NCI-H82 treated with DMSO at 0.1 percent for 48 hours (cell line): Measurements from ENCODE around the gene RPS6KC1.
"Not testable (repeated sequence)": the region's sequence is repeated elsewhere in the genome, so short reads cannot be mapped to it uniquely, and the experiment has no call there.

Source experiments
- DNase-seq: peaks from one replicate; lab custom pipeline; 2025; ENCODE audit not compliant: unreplicated experiment; lab: John Stamatoyannopoulos, UW

RPS6KC1 gene

DNA sequence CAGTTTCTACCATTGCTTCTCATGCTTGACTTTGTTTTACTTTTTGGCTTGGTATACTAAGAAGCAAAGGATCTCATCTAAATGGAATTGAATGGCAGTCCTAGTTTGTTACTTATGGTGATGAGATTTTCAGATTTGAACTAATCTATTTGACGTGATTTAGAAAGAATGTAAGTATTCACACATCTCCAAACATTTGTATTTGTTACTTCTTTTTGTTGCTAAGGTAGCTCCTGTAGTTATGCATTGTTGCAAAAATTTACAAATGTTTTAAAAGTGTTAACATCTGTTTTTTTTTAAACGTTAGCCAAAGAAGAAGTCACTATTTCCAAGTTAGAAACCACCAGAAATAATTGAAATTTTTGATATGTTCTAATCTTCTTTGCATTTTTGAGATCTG is 222.5 kb downstream of the RPS6KC1 start:
- no peak for DNase-seq

DNA sequence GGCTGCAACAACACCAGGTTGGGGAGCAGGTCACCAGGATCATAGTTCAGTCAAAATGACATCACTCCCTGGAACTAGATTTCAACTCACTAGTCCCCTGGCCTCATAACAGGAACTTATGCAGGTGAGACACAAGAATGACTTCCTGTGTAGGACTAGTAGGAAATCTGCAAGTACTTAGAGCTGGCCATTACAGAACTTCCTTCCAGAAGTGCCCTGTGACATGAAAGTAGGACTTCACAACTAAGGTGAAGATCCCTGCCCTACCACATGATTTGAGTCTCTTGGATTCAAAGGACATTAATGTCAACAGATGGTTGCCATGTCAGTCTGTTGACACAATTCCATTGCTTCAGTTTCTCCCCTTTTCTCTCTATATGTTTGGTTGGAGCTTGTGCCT is 223.1 kb downstream of the RPS6KC1 start:
- no peak for DNase-seq

DNA sequence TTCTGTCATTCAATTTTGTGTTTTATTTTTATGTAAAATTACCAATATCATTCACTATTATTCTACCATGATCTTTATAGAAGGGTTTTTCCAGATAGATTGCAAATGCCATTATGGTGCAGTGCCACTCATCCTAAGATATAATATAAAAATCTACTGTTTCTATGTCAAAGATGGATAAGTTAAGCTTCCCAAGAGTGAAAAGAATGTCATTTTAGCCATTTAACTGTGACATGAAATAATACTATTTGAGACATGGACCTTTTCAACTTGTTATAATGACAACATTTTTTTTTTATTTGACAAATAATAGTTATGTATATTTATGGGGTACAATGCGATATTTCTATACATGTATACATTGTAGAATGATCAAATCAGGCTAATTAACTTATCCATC is 224.3 kb downstream of the RPS6KC1 start:
- no peak for DNase-seq

DNA sequence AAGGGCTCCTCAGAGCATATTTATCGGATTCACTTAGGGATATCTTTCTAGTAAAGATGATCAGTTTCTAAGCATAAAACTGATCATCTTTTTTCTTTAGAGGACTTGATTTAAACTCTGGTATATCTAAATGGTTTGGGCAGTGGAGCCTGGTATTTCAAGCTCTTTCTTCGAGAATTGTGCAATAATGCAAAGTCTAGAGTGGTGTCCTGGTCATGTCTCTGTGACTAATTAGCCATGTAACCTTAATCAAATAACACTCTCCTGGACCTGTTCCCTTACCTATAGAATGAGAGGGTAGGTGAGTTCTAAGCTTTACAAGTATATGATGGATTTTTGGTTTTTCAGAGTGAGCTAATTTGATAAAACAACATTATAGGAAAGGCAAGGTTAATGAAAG is 225.2 kb downstream of the RPS6KC1 start:
- DNase-seq, result no peak

DNA sequence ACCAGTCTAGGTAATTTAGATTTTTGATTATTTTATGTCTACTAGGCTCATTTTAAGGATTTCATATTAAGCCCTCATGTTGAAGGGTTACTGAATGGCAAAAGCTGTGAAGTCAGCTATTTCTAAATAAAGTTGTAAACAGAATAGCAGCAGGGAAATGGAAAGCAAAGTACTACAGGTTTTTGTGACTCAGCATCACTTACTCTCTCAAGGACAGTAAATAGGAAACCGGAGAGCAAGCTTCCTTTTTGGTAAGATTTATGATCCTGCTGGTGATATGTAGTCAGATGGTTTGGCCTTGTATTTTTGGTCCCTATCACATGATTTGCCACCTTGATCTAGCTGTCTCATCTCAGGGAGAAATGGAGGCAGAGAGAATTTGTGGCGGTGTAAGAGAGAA is 226.0 kb downstream of the RPS6KC1 start:
- DNase-seq, result no peak

DNA sequence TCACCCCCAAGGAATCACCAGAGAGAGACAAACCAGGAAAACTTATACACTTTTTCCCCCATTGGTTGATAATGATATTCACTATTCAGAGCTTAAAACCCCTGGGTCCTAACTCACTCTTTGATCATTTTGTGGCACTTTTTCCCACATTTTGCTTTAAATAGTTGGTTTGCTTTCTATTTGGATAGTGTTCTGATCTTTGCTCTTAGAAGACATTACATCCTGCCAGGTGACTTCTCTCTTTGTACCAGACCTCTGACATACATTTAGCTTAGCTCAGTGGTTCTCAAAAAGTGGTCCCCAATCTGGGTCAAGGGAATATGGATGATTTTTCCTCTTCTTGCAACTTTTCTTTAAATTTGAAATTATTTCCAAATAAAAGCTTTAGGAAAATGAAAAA is 228.4 kb downstream of the RPS6KC1 start:
- DNase-seq, result no peak

DNA sequence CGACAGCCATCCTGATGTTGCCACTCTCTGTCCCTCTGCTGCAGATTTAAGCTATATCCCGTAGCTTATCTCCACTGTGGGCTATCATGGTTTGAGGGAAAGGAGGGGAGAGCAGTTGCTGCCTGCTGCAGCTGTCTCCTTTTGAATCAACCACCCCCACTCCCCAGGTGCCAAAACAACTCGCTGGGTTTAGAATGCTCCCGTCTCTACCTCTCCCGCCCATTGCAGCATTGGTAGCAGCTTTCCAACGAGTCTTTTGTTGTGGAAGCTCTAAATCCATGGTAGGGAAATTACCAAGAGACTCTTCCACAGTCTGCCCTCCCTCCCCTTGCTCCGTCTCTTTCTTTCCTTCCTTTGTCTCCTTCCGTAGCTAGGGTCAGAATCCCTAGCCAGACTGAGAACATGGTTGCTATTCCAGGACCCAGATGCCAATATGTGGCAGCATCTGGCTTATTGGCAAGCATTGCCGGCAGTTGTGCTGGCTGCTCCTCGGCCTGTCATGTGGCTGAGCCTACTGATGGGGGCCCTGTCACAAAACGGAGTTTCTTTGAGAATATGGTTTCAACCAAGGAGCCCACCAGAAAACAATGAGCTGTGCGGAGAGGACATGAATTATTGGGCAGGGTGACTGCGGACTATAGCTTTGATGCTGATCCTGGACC is 230.7 kb downstream of the RPS6KC1 start:
- no peak for DNase-seq

DNA sequence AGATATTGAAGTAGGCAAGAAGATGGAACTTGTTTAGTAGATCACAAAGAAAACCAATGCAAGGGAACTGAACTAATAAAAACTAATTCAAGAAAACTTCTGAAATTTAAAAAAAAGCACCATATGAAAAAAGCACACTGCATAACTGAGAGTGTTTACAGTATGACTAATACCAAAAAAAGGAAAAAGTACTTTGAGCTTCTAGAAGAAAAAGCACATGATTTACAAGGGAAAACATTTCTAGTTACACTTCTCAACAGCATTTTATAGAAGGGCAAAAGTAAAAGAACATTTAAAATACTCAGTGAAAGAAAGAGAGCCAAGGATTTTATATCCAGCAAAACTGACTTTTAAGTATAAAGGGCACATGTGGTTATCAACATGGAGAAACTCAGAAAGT is 233.6 kb downstream of the RPS6KC1 start:
- no peak for DNase-seq

DNA sequence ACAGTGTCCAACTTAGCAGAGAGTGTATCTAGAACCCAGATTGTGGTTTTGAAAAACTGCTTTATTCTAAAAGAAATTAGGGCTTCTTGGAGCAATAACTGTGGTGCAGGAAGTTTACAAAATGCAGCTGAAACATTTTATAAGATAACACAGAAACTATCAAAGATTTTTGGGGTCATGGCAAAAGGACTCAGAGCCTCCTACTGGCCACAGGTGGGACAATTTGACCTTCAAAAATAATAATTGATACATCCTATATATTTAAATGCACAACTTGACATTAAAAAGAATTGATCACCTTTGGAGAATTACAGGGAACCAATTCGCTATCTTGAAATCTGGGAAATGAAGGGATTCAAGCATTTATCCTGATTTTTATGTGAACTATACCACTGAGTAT is 235.2 kb downstream of the RPS6KC1 start:
- no peak for DNase-seq

DNA sequence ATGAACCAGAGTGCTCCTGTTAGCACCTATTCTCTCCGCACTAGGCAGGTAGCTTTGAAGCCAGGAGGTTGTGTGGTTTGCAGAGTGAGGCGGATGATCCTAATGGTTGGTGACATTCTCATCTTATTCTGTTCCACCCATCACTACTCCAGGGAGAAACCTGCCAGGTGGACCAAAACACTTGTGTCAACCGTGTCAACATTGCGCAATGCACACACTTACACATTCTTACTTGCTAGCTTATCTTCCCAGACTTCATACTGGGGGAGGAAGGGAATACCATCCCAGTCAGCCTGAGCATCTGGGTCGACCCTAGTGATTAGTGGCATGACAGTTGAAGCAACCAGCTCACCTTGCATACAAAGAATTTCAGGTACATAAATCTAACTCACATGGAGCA is 236.9 kb downstream of the RPS6KC1 start:
- DNase-seq, result no peak

DNA sequence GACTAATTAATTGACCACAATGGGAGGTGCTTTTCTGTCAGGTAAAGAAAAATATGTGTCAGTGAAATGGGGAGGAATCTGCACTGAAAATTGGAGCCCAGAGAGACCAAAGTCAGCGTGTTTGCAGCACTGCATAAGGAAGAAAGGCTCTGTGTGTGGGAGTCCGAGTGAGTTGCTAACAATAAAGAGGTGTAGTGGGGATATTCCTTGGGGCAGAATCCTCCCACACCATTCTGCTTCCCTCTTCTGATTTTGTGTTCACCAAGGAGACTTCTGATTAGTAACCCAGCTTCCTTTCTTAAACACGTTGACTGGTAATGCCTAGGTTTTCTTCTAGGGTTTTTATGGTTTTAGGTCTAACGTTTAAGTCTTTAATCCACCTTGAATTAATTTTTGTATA is 240.5 kb downstream of the RPS6KC1 start:
- DNase-seq, result no peak

DNA sequence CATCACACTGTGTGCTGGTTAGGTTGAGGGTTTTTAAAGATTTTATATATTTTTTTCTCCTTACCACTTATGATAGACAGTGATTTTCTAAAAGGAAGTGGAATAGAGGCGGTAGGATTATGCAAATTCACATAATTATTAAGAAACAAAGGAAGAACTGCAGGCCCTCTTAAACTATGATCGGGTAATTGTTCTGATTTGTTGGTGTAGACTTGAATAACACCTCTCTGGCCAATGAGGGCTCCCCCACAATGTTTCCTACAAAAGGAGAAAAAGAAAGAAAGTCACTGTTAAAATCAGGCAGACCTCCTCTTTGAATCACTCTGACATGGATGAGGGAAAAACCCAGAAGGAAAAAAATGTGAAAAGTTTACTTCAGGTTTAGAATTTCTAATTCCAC is 241.6 kb downstream of the RPS6KC1 start:
- no peak for DNase-seq

DNA sequence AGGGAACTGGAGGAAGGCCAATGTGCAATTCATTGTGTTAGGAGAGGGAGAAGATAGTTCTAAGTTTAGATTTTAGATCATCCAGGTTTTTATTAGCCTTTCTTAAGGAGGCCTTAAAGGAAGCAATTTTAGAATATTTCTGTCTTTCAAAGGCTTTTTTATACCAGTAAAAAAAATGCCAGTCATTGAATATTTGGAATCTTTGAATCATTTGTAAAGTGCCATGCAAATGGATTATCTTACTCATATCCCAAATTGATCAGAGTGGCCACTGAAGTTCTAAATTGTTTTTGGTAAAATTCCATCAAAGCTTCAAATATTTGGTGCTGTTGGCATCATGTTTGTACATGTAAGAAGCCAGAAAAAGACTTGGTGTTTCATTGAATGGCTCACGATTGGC is 244.8 kb downstream of the RPS6KC1 start:
- no peak for DNase-seq

DNA sequence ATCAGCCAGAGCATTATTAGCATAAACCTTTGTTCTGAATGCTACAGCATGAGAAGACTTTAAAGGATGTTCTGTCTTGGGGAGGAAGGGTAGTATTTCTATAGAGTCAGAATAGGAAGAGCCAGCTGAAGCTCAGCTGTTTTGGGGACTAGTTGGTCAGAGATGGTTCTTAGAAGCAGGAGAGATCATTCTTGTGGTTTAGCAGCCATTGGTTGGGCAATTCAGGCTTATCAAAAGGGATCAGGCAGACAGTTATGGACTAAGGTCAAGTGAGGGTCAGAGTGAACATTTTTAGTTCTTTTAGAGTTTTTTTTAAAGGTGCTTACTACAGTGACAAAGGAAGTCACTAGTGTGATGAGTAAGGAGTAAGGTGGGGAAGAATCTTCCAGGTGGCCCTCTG is 245.5 kb downstream of the RPS6KC1 start:
- DNase-seq, result no peak

DNA sequence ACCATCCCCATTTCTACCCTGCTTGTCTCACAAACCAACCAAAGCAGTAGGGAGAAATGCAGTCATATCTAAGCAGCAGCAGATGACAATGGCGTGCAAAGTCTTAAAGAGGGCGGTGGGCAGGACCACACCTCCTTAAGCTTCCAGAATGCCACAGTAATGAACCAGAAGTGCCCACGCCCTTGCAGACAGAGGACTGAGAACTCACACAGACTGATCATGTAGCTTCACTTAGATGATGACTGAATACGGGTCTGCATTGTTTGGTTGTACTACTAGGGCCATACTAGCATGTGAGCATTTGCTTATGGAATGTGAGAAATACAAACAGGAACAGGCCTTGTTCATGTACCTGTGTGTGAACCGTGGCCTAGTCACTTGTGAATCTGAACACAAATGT is 246.0 kb downstream of the RPS6KC1 start:
- no peak for DNase-seq

DNA sequence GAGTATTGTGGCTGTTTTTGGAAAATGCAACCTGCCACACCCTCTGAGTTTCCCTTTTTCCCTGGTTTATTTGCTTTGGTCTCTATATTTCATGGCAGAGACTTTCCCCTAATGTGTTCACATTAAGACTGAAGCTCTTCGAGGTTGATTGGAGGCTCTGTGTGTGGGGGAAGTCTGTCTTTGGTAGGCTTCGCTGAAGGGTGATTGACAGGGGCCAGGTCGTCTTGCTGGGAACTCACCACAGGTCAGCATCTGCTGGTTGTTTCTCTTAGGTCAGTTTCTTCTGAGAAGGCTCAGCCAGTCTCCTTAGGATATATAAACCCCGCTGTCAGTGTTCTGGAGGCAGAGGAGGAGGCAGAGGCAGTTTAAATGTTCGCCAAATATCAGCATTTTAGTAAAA is 249.4 kb downstream of the RPS6KC1 start:
- DNase-seq, result no peak

DNA sequence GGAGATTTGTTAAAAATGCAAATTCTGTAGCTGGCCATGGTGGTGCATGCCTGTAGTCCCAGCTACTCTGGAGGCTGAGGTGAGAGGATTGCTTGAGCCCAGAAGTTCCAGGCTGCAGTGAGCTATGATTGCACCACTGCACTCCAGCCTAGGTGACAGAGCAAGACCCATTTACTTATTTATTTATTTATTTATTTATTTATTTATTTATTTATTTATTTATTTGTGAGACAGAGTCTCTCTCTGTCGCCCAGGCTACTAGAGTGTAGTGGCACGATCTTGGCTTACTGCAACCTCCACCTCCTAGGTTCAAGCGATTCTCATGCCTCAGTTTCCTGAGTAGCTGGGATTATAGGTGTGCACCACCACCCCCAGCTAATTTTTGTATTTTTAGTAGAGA is 250.5 kb downstream of the RPS6KC1 start:
- not testable (repeated sequence) for DNase-seq

DNA sequence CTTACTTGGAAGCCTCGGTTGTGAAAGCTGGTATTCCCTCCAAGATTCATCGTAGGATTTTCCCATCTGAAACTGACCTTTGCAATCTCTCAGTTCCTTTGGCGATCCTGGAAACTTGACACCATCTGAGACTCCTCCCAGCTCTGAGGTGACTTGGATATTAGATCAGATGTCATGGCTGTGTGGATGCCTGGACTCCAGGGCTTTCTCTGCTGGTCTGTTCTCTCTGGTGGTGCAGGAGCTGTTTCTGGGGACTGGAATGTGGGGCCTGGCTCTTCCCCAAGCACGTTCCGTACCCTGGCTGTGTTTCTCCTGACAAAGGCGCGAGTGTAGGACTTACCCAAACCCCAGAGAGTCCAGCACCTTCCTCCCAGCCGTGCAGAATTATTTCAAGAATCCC is 252.2 kb downstream of the RPS6KC1 start:
- DNase-seq, result no peak

DNA sequence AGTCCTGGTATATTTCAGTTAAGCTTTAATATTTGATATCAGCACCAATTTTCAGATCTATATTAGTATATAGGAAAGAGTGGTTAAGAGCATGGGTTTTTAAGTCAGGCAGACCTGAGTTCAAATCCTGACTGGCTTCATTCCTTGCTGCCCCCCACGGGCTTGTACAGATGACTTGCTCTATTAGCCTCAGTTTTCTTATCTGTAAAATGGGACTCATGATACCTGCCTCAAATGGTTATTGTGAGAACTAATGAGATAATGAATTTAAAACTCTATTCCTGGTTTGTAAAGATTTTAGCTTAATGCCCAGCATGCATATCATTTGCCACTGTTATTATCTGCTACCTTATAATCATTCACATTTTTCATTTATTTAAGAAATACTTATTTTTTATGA is 264.5 kb downstream of the RPS6KC1 start:
- DNase-seq, result no peak

DNA sequence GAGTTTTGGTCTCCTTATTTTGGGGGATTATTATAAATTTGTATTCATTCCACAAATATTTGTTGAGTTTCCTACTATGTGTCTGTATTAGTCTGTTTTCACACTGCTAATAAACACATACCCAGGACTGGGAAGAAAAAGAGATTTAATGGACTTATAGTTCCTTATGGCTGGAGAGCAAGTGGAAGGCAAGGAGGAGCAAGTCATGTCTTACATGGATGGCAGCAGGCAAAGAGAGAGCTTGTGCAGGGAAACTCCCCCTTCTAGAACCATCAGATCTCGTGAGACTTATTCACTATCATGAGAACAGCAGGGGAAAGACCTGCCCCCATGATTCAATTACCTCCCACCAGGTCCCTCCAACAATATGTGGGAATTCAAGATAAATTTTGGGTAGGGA is 267.4 kb downstream of the RPS6KC1 start:
- DNase-seq, result not testable (repeated sequence)

DNA sequence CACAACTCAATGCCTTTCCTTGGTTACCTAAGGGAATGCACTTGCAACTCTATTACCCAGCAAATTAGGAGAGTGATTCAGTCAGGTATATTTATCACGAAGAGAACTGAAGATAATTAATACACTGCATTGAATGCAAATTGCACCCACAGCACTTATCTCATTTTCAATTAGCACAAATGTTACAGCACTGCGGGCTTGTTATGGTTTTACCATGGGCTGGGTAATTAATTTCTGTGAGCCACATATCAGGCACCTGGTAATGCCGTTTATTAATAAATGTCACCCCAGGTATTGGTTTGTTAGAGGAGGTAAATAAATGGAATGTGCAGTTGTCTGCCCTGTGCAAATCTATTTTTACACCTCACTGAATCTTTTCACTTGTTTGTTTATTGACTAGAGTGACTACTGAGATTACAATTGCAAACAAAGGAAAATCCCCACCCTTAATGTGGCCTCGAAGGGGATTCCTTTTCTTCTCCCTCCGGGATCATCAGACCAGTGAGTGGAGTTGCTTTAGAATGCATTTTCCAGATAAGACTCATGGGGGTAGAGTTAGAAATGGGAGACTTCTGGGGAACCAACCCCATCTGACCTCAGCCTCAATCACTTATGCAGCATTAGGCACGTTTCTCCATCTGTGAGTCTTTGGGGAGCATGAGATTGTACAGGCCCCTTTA is 269.3 kb downstream of the RPS6KC1 start:
- no peak for DNase-seq
